ENCODE results near the gene ITPA. TPM values are rescaled to one million over a fixed set of nuclear protein-coding genes. Genes with fewer than 3 reads are reported as not detected.

ITPA gene
- total RNA-seq, 1 experiment from 2014 or later: 117 TPM

DNA sequence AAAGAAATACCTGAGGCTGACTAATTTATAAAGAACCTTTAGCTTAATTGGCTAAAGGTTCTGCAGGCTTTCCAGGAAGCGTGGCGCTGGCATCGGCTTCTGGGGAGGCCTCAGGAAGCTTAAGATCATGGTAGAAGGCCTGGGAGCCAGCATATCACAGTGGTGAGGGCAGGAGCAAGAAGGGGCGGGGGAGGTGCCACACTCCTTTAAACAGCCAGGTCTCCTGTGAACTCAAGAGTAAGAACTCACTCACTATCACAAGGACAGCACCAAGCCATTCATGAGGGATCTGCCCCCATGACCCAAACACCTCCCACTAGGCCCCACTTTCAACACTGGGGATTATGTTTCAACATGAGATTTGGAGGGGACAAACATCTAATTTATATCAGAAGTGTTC lies 64.1 kb downstream of the ITPA start:
- H4K20me1 ChIP-seq (ENCODE audit: low read length): no peaks in the 10 kb centered on the region
- BruUV-seq (replicated peaks): no TSS peak
- no peaks in the 10 kb centered on the region for H3K27me3 ChIP-seq (ENCODE audit: low read length)
- no peaks in the 10 kb centered on the region for H3K9me2 ChIP-seq (replicated peaks; ENCODE audit: low read length)
- ChIA-PET CTCF (no interaction called here), POLR2A (ENCODE audit: unreplicated experiment) (no interaction called here)
- no peak overlapping the region for H3K4me2 ChIP-seq (ENCODE audit: low read length)
- ATAC-seq (no peak), DNase-seq (no peak)
- H3K4me3 ChIP-seq (ENCODE audit: low read length): no peak overlapping the region
- no peaks in the 10 kb centered on the region for H3F3A ChIP-seq (ENCODE audit: low read length, unreplicated experiment)
- H3K9ac ChIP-seq (ENCODE audit: low read length): no peak overlapping the region
- H3K9me3 ChIP-seq (ENCODE audit: low read length): no peaks in the 10 kb centered on the region
- no peaks in the 10 kb centered on the region for H3K36me3 ChIP-seq (ENCODE audit: low read depth, low read length)
- H3K27ac ChIP-seq (ENCODE audit: low read length): no peak overlapping the region
- H3K4me1 ChIP-seq (ENCODE audit: insufficient read depth, low read length): no peaks in the 10 kb centered on the region
- H2AFZ ChIP-seq (ENCODE audit: low read length): no peak overlapping the region
- TF ChIP-seq, protein P1, sequence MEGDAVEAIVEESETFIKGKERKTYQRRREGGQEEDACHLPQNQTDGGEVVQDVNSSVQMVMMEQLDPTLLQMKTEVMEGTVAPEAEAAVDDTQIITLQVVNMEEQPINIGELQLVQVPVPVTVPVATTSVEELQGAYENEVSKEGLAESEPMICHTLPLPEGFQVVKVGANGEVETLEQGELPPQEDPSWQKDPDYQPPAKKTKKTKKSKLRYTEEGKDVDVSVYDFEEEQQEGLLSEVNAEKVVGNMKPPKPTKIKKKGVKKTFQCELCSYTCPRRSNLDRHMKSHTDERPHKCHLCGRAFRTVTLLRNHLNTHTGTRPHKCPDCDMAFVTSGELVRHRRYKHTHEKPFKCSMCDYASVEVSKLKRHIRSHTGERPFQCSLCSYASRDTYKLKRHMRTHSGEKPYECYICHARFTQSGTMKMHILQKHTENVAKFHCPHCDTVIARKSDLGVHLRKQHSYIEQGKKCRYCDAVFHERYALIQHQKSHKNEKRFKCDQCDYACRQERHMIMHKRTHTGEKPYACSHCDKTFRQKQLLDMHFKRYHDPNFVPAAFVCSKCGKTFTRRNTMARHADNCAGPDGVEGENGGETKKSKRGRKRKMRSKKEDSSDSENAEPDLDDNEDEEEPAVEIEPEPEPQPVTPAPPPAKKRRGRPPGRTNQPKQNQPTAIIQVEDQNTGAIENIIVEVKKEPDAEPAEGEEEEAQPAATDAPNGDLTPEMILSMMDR (conservative IDR thresholded peaks at IDR 0.05; ENCODE audit: low read depth, low read length): no peak
- no peak for TF ChIP-seq EZH2 (IDR thresholded peaks at IDR 0.05; ENCODE audit: low read length, unreplicated experiment)
- TF ChIP-seq EZH2phosphoT487 (IDR thresholded peaks at IDR 0.05; ENCODE audit: borderline replicate concordance, low read length): no peak
- intact Hi-C loops (cut with micrococcal nuclease): no loop called here
- H3K79me2 ChIP-seq (ENCODE audit: low read length): no peaks in the 10 kb centered on the region

Other genes with a start within 250 kb of the ITPA start
- 1.6 TPM in 1 of 2 replicates, not detected in the other for gene GNRH2, start 165.9 kb upstream of the ITPA start, total RNA-seq (2014; rRNA removed)
- 182 and 280 TPM in 2 replicates for gene MRPS26, start 163.4 kb upstream of the ITPA start, total RNA-seq (2014; rRNA removed)
- not detected in 2 replicates for gene OXT, start 137.9 kb upstream of the ITPA start, total RNA-seq (2014; rRNA removed)
- not detected in 2 replicates for gene AVP, start 124.8 kb upstream of the ITPA start, total RNA-seq (2014; rRNA removed)
- 16.8 and 25.2 TPM in 2 replicates for gene FASTKD5, start 49.6 kb upstream of the ITPA start, total RNA-seq (2014; rRNA removed)
- 4.3 and 4.5 TPM in 2 replicates for gene UBOX5, start 49.6 kb upstream of the ITPA start, total RNA-seq (2014; rRNA removed)
- gene LZTS3, start 35.9 kb upstream of the ITPA start, total RNA-seq (2014; rRNA removed): 6.4 and 8.9 TPM in 2 replicates
- gene DDRGK1, start 4.8 kb upstream of the ITPA start, total RNA-seq (2014; rRNA removed): 97.7 and 122 TPM in 2 replicates
- 23.7 and 26.8 TPM in 2 replicates for gene SLC4A11, start 29.7 kb downstream of the ITPA start, total RNA-seq (2014; rRNA removed)
- 2.3 and 2.5 TPM in 2 replicates for gene DNAAF9, start 198.2 kb downstream of the ITPA start, total RNA-seq (2014; rRNA removed)

All from PC-3 (cell line).